Medulla oblongata (tissue), 1 donor: ENCODE data around the gene NR1D2.

Experiments used
- DNase-seq: peaks from one replicate; pipeline ENCODE4 v3.0.0-alpha.2; 2015; ENCODE audit errors: extremely low spot score

Gene NR1D2

DNA sequence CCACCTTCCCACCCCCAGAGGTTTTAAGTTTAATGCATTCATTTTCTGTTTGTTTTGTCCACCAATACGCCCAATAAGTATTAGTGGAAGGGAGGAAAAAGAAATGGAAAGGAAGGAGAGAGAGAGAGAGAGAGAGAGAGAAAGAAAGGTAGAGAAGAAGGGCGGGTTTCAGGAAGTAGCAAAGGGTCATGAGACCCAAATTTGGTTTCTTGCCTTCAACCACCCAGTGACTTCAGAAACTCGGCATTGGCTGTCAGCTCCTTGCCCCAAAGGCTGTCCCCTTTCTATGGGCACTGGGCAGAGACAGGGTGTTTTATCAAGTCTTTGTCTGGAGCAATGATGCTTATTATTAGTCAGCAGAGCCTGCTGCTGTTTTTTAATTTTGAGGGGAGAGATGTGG is 13.5 kb upstream of the NR1D2 start:
- DNase-seq = no peak

DNA sequence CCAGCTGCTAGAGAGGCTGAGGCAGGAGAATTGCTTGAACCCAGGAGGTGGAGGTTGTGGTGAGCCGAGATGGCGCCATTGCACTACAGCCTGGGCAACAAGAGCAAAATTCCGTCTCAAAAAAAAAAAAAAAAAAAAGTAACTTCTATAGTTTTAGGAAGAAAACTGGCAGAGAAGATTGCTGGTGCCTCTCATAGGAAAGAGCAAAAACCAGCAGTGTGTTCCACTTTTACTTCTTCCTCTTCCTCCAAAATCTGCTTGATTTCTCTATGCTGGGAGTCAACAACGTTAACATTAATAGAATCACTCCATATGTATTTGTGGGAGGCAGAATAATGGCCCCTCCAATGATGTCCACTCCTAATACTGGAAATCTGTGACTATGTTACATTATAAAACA is 12.5 kb upstream of the NR1D2 start:
- no peak for DNase-seq

DNA sequence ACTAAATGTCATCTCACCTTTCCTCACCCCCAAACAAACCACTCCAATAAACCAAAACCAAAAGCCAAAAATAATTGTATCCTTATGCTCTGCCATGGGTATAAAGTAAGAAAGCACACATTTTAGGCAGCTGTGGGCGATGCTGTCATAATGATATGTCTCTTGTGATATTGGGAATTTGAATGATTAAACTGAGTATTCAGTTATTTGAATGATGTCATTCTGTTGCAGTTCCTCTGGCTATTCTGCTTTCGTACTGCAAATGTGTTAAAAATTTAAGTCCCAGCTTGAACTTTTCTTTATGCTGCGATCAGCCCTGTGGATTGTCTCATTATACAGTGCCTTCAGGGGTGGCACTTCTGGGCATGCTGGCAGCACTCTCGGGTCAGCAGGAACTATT is 10.8 kb upstream of the NR1D2 start:
- no peak for DNase-seq

DNA sequence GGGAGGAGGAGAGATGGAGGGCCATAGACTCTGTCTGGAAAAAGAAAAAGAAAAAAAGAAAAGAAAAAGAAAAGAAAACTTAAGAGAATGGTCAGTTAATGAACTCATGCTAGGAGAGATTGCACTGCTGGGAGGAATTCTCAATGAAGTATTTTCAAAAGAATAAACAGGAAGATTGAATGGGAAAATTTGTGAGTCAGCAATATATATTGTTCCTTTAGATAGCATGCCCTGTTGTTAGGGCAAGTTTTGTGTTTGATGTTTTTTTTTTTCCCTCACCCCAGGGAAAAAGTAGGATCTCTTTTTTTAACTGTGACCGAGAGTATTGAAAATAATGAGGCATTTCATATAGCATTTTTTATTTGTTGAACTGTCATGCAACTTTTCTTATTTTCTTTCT is 7.8 kb upstream of the NR1D2 start:
- no peak for DNase-seq

DNA sequence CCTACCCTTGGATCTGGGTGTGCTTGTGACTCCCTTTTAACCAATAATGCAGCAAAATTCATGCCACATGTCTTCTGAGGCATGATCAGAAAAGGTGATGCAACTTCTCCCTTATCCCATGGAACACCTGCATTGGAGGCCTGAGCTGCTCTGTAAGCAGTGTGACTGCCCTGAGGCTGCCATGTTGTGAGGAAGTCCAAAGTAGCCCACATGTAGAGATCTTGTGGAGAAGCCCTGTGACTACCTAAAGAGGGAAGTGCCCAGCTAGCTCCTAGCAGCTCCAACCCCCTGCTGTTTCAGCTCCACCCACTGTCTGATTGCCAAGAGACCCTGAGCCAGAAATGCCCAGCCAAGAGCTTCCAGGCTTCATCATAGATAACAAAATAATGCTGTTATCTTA is 6.4 kb upstream of the NR1D2 start:
- no peak for DNase-seq

DNA sequence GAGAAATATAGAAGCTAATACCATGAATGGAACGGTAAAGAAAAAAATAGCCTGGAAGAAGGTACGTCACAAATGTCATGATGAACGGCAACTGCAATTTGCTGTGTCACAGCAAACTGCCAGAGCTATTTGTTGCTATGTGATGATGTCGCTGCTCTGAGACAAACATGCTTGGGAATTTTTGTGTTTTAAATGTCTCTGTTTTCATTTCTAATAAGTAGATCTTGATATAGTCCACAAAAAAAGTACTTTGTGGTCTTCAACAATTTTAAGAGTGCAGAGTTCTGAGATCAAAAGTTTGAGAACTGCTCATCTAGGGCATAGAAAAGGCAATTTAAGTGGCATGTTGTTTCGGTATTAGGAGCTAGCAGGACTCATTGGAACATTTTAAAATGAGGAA is 4.3 kb upstream of the NR1D2 start:
- no peak for DNase-seq

DNA sequence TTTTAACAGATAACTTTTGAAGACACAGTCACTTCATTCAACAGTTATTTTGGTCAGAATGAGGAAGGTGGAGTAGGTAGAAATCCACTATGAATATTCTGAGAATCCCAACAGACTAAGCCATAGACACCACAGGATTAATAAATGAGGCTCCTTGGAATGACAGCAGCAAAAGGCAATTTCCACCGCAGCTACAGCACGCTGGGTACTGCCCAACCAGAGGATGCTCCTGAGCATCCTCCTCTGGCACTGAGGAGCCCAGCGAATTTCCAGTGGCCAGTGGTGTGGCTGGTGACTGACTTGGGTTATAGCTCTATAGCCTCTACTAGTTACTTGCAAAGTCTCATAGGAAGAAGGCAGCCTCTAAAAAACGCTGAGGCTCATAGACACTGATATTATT is 3.6 kb upstream of the NR1D2 start:
- DNase-seq = no peak

DNA sequence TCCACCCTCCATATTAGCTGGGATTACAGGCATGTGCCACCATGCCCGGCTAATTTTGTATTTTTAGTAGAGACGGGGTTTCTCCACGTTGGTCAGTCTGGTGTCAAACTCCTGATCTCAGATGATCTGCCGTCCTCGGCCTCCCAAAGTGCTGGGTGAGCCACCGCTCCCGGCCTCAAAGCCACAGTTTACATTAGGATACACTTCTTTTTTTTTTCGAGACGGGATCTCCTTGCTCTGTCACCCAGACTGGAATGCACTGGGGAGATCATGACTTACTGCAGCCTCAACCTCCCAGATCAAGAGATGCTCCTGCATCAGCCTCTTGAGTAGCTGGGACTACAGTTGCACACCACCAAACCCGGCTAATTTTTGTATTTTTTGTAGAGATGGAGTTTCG is 2.5 kb upstream of the NR1D2 start:
- DNase-seq = no peak

DNA sequence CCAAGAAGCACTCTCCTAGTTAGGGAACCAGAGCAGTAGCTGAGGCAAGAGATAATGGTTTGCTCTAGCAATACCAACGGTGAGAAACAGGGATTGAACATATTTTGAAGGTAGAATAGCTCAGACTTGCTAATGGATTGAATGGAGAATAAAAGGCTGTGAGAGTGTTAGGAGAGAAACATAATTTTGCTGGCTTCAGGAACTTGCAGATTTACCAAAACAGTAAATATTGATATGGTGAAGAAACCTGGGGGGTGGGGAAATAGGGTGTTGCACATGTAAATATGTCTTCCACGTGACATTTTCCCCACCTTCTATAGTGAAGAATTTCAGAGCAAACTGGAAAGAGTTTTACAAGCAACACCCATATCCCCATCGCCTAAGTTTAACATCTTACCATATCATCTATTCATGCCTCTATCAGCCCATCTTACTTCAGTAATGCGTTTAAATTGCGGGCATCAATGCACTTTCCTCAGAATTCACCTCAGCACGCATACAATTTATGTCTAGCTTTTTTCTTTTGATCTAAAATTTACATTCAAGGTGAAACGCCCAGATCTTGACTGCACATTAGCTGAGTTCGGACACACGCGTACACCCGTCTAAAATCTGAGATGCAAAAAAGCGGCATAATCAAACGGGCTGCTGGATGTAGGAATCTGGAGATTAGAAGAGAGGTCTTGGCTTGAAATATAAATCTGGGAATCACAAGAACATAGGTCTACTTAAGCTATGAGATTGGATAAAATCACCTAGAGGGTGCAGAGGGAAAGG is 891 bp upstream of the NR1D2 start:
- peak; percentile 37 for DNase-seq

DNA sequence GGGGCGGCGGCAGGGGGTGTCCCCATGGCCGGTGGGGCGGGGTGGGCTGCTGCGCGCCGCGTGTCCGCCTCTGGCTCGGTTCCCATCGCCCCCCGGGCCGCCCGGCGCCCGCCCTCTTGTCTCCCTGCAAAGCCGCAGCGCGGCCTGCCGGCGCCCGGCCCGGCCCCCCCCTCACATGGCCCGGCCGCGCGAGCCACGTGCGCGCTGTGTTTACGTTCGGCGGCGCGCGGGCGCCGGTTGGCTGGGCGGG is 502 bp downstream of the NR1D2 start:
- DNase-seq = no peak

DNA sequence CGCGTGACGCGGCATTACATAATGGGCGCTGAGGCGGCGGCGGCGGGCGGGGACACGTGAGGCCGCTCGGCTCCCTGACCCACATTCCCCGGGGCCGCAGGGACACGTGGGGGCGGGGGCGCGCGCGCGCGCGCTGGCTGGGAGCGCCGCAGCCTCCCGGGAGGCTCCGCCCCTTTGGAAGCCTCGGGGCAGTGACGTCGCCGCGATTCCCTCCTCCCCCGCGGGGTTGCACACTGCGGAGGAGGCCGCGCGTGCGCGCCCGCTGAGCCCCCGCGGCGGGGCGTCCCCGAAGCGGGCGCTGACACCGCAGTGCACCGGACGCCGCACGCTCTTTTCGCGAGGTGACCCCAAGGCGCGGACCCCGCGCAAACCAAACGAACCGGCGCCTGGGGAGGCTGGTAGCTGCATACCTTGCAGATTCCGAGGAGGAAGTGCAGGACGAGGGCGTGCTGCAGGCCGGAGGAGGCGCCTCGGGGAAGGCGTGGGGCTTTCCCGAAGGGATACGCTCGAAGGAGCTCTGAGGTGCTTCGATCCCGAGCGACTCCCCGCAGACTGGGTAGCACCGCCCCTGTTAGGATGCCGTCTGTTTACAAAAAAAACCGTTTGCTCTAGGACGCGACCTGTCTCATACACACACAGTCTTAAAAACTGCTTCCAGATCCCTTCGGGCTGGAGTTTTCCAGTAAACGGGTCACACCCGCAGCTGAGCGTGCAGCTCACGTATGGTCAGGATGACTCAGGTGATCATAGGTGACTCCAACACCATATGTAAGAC is 1.0 kb downstream of the NR1D2 start:
- peak; percentile 97 for DNase-seq

DNA sequence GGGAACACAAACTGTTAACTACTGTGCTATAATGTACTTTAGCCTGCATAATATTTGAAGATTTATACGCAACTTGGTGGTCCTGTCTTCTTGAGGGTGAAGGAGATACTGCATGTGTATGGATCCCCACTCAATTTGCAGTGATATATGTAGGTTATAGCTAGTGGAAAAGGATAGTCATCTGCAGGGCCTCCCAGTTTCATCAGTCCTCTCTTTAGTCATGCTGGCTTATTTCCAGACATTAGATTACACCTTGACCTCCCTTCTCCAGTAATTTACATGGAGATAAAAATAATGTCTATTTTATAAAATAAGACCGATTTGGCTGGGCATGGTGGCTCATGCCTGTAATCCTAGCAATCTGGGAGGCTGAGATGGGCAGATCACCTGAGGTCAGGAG is 3.7 kb downstream of the NR1D2 start:
- DNase-seq = no peak

DNA sequence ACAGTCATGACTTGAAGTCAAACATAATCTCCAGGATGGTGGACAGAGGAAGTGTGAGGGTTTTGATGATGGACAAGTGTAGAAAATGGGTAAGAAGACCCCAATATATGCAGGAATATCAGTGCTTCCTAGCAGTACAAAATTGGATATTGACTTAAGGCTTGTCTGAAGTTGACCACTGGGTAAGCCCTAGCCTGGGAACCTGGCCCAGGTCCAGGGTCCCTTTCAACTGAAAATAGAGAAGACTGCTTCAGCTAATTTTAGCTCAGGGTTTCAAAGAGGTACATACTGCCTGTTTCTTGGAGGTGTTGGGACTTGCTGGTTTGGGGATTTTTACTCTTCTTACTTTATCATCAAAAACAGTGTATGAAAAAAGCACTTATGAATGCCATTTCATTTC is 4.7 kb downstream of the NR1D2 start:
- DNase-seq = peak; percentile 57

DNA sequence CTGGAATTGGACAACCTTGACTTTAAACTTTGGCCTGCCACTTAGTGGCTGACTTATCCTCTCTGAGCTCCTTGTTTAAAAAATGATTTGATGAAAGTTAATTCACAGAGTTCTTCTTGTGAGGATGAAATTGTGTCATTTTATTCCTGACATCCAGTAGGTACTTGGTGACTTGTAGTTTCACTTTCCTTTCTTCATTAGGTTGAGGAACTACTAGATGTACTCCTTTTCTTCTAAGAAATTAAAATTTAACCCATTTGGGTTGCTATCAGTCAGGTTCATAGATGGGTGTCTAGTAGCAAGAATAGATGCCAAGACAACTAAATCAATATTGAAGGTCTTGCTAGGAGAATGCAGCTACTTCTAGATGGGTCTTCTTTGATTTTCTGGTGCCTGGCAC is 5.2 kb downstream of the NR1D2 start:
- DNase-seq = peak; percentile 21

DNA sequence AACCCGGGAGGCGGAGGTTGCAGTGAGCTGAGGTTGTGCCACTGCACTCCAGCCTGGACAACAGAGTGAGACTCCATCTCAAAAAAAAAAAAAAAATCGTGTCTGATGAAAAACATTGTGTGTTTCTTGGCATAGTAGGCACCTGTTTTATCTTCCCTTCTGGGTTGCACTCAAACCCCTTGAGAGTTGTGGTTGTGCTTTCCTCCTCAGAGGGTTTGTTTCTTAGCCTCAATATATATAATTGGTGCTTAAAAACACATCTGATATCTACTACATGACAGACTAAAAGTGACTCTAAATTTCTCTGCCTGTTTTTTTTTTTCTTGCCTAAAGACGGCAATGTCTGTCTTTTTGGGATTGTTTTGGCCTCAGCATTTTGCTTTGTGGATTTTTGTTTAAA is 7.6 kb downstream of the NR1D2 start:
- no peak for DNase-seq

DNA sequence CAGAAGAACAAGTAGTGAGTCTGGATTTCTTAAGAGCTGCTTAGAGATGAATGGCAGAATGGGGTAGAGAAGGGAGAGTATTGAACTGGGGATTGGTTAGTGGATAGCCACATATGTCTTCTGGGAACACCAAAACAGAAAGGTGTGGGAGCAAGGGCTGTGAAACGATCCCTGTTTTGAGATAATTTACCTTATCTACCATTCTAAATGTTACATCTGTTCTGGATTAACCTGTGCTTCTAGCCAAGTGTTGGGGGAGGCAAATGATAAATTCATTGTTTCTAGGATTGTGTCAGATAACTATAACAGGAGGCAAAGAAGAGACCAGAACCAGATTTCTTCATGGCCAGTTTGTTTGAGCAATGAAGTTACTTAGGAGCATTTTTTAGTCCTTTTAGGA is 8.4 kb downstream of the NR1D2 start:
- no peak for DNase-seq

DNA sequence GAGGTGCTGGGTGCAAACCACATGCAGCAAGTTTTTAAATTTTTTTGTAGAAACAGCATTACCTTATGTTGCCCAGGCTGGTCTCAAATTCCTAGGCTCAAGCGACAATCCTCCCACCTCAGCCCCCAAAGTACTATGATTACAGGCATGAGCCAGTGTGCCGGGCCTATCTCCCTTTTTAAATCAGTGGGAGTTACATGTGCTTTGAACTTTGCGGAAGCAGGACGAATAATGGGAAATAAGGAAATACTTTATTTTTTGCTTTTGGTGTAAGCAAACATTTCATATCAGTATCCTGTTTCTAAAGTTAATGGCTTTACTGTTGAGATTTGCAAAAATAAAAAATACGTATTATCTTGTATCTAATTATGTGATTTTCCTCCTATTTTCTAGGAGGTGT is 9.1 kb downstream of the NR1D2 start:
- no peak for DNase-seq

DNA sequence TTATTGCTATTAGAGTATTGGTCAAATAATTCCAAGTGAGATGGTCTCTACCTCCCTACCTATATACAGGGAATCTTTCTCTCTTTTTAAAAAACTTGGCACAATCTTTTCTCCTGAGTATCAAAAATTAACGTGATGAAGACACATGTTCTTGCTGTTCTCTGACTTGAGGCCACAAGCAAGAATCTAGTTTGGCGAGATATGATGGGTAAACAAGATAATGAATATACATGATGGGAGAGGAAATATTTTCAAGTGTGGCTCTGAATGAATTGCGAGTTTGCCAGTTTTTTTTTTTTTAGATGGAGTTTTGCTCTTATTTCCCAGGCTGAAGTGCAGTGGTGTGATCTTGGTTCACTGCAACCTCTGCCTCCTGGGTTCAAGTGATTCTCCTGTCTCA is 11.6 kb downstream of the NR1D2 start:
- no peak for DNase-seq

DNA sequence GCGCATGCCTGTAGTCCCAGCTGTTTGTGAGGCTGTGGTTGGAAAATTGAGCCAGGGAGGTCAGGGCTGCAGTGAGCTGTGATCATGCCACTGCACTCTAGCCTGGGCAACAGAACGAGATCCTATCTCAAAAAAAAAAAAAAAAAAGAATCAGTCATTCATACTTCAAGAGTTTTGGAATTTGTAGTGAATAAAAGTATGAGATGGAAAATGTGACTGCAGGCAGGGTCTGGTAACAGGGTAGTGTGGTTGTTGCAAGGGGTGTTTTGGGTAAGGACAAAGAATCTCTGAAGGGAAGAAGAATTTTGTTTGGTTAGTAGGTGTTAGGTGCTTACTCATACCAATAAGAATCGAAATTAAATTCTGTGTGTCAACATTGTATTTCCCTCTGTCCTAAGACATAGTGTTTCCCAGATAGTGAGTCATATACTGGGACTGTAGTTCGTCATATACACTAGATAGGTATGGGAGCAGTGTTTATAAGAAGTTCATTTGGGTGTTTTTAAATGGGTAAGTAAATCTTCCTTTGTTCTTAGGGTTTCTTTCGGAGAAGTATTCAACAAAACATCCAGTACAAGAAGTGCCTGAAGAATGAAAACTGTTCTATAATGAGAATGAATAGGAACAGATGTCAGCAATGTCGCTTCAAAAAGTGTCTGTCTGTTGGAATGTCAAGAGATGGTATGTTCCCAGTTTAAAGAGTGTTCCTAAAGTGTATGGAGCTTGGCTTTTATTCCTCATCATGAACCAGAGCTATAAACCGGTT is 14.2 kb downstream of the NR1D2 start:
- no peak for DNase-seq

DNA sequence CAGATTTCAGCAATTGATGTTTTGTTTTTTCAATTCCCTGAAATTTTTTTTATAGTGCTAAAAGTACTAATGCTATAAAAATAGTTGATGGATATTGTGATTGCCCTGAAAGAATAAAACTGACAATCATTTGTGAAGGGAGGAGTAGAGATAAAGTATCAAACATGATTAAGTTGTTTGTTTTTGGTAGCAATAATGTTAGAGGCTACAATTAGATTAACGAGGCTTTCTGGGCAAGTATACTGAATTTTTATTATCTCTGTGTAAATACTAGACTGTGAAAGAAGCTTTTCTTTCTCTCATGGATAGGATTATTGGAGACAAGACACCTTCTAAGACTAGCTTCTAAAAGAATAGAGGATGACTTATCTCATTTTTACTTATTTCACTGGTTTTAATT is 15.6 kb downstream of the NR1D2 start:
- DNase-seq = no peak

DNA sequence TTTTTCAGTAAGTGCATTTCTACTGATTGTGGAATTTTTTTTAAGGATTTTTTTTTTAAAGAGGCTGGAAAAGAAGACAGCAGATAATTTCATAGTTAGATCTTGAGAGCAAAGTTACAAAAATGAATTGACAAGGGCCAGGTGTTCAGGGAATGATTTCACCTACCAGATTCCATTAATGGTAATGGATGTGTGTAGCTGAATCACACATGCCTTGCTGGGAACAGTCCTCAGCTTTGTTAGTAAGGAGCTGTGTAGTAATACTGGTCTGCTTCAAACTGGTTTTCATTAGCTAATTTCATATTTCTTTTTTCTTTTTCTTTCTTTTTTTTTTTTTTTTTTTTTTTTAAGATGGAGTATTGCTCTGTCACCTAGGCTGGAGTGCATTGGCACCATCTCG is 16.0 kb downstream of the NR1D2 start:
- no peak for DNase-seq

DNA sequence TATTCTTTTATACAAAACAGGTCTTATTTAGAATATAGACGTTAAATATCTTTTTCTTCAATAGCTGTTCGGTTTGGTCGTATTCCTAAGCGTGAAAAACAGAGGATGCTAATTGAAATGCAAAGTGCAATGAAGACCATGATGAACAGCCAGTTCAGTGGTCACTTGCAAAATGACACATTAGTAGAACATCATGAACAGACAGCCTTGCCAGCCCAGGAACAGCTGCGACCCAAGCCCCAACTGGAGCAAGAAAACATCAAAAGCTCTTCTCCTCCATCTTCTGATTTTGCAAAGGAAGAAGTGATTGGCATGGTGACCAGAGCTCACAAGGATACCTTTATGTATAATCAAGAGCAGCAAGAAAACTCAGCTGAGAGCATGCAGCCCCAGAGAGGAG is 16.8 kb downstream of the NR1D2 start:
- DNase-seq = no peak
